GM18868 (cell line): ENCODE measurements around the gene SLX9.
"Not testable (repeated sequence)": the region's sequence is repeated elsewhere in the genome, so short reads cannot be mapped to it uniquely, and the experiment has no call there.

Experiments
- ATAC-seq: cut with Tn5 transposase; IDR thresholded peaks from one replicate; pipeline ENCODE4 v1.9.1; 2021; ENCODE audit warnings: mild to moderate bottlenecking, moderate library complexity; ENCODE audit not compliant: unreplicated experiment

The SLX9 gene

DNA sequence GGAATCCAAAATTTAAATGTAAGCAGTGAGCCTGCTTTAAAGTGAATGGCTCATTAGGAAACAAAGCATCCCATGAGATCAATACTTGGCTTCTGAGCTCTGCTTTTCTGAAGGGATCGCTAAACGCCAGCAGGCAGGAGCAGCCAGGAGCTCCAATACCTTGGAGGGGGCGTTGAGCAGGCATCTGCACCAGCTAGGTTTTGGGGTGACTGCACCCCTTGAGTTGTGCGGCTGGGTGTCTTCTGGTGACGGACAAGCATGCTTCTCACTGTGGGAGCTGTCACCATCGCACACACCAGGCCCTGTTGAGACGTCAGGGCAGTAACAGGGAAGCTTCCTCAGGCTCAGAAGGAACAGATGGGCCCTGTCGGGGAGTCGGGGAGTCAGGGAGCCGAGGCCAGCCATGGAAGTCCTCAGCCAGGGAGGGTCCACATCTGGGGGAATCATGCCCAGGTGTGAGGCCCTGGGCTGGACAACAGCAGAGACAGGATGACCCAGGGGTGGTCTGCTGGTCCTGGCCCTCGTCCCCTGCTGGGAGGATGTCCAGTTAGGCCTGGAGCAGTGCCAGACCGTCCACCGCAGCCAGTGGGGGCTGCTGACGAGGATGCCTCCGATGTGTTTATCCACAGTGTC, 76.7 kb downstream of the SLX9 start:
- ATAC-seq, result no peak

GRCh38 chr21:45017039-45017960, 77.5 kb downstream of the SLX9 start:
- ATAC-seq, result no peak

- ATAC-seq, result no peak
Measured at GRCh38 chr21:45018131-45019075, 78.6 kb downstream of the SLX9 start.

DNA sequence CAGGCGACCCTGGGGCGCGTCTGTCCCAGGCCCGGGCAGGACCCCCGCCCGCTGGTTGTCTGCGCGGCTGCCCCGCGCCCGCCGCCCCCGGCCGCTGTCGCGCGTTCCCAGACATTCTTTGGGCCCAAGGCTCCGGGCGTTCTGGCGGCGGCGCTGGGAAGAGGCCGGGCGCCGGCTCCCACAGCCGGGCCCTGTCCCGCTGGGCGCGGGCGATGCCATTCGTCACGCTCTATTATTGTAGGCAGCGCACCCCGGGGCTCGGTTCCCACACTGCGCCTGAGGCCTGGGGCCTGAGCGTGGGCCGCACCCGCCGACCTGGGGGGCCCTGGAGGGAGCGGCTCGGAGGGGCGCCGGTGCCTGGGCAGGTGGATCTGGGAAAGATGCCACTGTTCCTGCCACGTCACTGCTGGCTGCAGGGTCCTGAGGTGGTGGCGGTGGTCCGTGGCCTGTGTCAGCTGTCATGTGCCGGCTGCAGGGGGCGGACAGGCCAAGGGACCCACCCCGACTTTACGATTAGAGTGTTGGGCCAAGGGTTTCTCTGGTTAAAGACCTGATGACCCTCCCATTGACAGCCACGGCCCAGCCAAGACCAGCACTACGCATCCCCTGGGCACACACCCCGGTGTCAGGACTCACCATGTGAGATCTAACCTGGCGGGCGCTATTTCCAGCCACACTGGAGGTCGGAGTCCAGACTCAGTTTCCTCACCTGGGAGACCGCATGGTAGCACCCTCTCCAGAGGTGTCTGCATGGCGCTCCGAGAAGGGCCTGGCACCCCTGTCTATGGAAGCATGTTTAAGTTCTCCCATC, 79.5 kb downstream of the SLX9 start:
- ATAC-seq, result no peak

DNA sequence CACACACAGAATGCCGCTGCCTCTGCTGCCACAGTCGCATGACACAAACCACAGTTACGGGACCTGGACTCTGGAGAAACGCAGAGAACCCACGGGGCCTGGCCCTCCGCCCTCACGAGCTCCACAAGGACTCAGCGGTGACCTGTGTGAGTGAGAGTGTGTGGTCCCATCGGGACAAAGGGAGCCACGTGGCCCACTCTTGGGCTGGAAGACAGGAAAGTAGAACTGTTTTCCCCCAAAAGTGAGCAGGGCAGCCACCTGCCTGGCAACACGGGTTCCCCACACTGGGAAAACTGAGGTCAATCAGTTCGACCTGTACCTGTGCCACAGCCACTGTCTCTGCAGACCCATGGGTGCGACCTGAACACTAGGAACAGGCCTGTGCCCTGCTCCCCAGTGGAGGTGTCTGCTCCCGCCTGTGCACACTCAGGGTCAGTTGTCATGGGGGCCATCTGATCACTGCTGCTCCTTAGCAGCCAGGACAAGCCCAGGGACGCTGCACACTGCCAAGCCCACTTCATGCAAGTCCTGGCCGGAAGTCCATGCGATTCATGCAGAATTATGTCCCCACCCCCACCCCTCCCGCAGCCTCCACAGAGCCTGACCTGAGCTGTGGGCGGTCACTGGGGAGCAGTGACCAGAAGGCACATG, 80.2 kb downstream of the SLX9 start:
- no peak for ATAC-seq

- no peak for ATAC-seq
Measured at GRCh38 chr21:45020629-45021427, 81.0 kb downstream of the SLX9 start.

DNA sequence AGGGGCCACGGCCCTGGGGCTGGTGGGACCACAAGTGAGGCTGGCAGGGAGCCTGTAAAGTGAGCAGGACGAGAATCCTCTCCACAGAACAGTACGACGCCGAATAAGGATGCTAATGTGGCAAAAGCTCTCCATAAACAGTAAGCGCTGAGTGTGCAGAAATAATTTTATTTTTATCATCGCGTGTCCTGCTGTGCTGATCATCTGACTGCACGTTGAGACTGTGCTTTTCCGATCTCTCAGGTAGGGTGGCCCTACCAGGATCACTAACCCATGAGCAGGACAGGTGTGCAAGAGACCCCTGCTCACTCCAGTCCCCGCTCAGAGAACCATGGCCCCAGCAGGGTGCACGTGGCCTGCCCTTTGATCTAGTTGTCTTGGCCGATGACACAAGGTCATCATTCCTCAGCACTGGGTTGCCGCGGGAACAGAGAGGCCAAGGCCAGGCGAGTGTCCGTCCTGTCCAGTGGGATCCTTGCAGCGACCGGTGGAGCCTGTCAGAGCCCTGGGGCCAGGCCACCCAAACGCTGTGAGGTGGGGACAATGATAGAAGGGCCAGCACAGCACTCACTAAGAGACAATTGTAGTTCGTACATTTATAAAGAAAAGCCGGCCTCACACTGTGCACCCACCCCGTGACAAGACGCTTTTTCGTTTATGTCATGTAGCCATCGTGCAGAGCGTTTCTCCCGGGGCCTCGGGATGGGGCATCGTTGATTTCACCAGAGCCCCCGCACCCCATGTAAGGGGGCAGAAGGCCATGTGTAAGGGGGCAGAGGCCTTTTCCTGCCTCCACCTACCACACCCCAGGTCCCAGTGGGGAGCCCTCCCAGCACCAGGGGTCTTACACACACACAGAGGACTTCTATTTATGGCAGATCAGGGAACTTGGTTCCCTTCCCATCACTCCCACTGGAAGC, 81.9 kb downstream of the SLX9 start:
- no peak for ATAC-seq

DNA sequence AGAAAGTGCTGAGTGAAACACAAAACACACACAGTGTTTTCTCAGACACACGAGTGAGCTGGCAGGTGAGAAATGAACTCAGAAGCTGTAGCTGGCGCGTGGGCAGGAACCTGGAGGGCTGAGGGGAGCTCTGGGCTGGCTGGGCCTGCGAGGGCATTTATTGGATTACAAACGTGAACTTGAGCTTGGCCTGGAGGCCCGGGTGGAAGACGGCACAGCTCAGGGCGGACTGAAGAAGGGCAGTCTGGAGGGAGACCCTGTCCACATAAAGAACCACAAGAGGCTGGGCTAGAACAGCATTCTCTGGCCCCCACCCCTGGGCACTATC, 82.5 kb downstream of the SLX9 start:
- no peak for ATAC-seq

DNA sequence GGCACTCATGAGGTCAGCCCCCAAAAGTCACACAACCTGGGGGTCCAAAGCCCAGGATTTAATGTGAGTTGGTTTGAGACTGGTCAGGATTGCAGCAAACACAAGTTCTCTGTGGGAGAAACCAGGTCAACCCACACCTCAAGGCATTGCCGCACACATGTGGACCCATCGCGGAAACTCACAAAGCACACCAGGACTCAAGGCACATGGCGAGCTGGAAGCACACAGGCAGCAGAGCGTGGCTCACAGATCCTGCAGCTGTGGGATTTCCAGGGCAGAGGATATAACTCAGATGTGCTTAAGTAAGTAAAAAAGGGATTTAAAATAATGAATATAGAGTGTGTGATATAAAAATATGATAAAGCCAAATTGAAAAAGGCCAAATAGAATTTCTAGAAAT, 82.9 kb downstream of the SLX9 start:
- no peak for ATAC-seq

DNA sequence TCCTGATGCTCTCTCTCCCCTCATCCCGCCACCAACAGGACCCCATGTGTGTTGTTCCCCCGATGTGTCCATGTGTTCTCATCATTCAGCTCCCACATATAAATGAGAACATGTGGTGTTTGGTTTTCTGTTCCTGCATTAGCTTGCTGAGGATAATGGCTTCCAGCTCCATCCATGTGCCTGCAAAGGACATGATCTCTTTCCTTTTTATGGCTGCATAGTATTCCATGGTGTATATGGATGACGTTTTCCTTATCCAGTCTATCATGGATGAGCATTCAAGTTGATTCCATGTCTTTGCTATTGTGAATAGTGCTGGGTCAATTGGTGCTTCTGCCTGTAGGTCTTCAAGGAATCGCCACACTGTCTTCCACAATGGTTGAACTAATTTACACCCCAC, 84.7 kb downstream of the SLX9 start:
- not testable (repeated sequence) for ATAC-seq

DNA sequence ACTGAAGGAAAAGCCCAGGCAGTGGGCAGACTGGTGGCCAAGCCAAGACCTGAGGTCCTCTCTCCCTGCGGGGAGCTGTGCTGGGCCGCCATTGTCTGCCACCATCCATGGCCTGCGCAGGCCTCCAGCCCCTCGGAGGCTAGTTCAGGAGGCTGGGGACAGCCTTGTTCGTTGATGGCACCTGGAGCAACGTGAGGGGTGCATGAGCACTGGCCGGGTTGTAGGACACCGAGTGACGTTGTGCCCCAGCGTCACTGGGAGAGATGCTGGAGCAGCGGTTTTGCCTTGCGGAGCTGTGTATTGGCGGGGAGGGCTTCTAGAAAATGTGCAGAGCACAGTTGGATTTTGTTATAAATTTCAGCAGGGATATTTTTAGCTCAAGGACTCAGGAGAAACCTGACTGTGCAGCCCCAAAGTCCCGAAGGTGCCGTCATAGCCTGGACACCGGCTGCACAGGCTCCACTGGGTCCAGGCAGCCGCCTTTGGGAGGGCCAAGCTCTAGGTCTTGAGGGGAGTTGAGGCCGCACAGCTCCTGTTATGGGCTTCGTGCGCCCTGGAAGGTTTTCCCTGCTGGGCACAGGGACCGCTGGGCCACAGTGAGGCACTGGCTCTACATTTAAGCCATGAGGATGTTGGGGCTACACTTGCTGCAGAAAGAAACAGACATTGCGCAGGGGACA, 86.4 kb downstream of the SLX9 start:
- no peak for ATAC-seq
